Daoy (cell line): Measurements from ENCODE around the gene PPIP5K2. TPM values are rescaled to one million over a fixed set of nuclear protein-coding genes. Genes with fewer than 3 reads are reported as not detected.
"Not testable (repeated sequence)": the region's sequence is repeated elsewhere in the genome, so short reads cannot be mapped to it uniquely, and the experiment has no call there.

Experiments used
- DNase-seq: peaks from one replicate; pipeline ENCODE4 v3.0.0-alpha.2; 2015; ENCODE audit warnings: low read depth
- total RNA-seq: library from RNA; depleted of rRNA; stranded (reverse); fragments of >200 nt; shearing (Covaris generic); gene quantifications from 2 replicates; pipeline ENCODE4 v1.2.3, GENCODE V29; 2014

PPIP5K2 gene
- total RNA-seq, 1 experiment from 2014 or later = 60.3 TPM

GRCh38 chr5:103122242-103122641, 2.1 kb downstream of the PPIP5K2 start:
- DNase-seq = no peak

GRCh38 chr5:103126557-103126956, 6.5 kb downstream of the PPIP5K2 start:
- no peak for DNase-seq

GRCh38 chr5:103127292-103127817, 7.3 kb downstream of the PPIP5K2 start:
- DNase-seq = no peak

GRCh38 chr5:103128202-103128601, 8.1 kb downstream of the PPIP5K2 start:
- DNase-seq = no peak

GRCh38 chr5:103132684-103133083, 12.6 kb downstream of the PPIP5K2 start:
- DNase-seq = no peak

- DNase-seq = no peak
Measured at GRCh38 chr5:103133231-103133630, 13.1 kb downstream of the PPIP5K2 start.

GRCh38 chr5:103135461-103135860, 15.4 kb downstream of the PPIP5K2 start:
- DNase-seq = no peak

- DNase-seq = no peak
Measured at GRCh38 chr5:103138202-103138690, 18.1 kb downstream of the PPIP5K2 start.

- peak; percentile 70 for DNase-seq
Measured at GRCh38 chr5:103139264-103139865, 19.3 kb downstream of the PPIP5K2 start.

- not testable (repeated sequence) for DNase-seq
Measured at GRCh38 chr5:103142132-103142531, 22.0 kb downstream of the PPIP5K2 start.

GRCh38 chr5:103145196-103145595, 25.1 kb downstream of the PPIP5K2 start:
- DNase-seq = no peak

GRCh38 chr5:103148213-103148612, 28.1 kb downstream of the PPIP5K2 start:
- DNase-seq = no peak

- DNase-seq = no peak
Measured at GRCh38 chr5:103151156-103151555, 31.1 kb downstream of the PPIP5K2 start.

GRCh38 chr5:103166706-103167105, 46.6 kb downstream of the PPIP5K2 start:
- no peak for DNase-seq

- DNase-seq = no peak
Measured at GRCh38 chr5:103174147-103174546, 54.0 kb downstream of the PPIP5K2 start.

- DNase-seq = no peak
Measured at GRCh38 chr5:103177543-103177942, 57.4 kb downstream of the PPIP5K2 start.

- no peak for DNase-seq
Measured at GRCh38 chr5:103178167-103178566, 58.1 kb downstream of the PPIP5K2 start.

- no peak for DNase-seq
Measured at GRCh38 chr5:103186152-103186551, 66.1 kb downstream of the PPIP5K2 start.

GRCh38 chr5:103188436-103188835, 68.3 kb downstream of the PPIP5K2 start:
- no peak for DNase-seq

- no peak for DNase-seq
Measured at GRCh38 chr5:103203226-103203625, 83.1 kb downstream of the PPIP5K2 start.

- not testable (repeated sequence) for DNase-seq
Measured at GRCh38 chr5:103204990-103205389, 84.9 kb downstream of the PPIP5K2 start.

GRCh38 chr5:103205991-103206700, 86.0 kb downstream of the PPIP5K2 start:
- no peak for DNase-seq

GRCh38 chr5:103207011-103207410, 86.9 kb downstream of the PPIP5K2 start:
- no peak for DNase-seq
